RWPE2 (cell line): ENCODE measurements around the gene MTMR10.

ENCODE experiments used
- ATAC-seq: fragments of 200-7000 bp; cut with Tn5 transposase; 3 replicates; pipeline ENCODE4 v1.9.1; 2021; ENCODE audit warnings: low read depth
- DNase-seq: peaks from one replicate; pipeline ENCODE4 v3.0.0-alpha.2; 2020; ENCODE audit warnings: low spot score
- H3K27ac ChIP-seq: fragments of 450-650 bp; 2 replicates; pipeline ENCODE4 v1.5.1; 2017; ENCODE audit warnings: mild to moderate bottlenecking; ENCODE audit not compliant: poor library complexity, severe bottlenecking
- H3K27me3 ChIP-seq: fragments of 250-450 bp; sonication (Bioruptor Pico); 2 replicates; pipeline ENCODE4 v1.5.1; 2021; ENCODE audit warnings: mild to moderate bottlenecking, moderate library complexity; ENCODE audit not compliant: insufficient read depth, poor library complexity, severe bottlenecking
- H3K36me3 ChIP-seq: fragments of 250-450 bp; sonication (Bioruptor Pico); 2 replicates; pipeline ENCODE4 v1.5.1; 2020; ENCODE audit warnings: low read depth, mild to moderate bottlenecking, moderate library complexity
- H3K4me1 ChIP-seq: fragments of 250-450 bp; sonication (Bioruptor Pico); 2 replicates; pipeline ENCODE4 v1.5.1; 2021; ENCODE audit warnings: mild to moderate bottlenecking, moderate library complexity; ENCODE audit not compliant: insufficient read depth, poor library complexity, severe bottlenecking
- H3K4me3 ChIP-seq: fragments of 250-450 bp; sonication (Bioruptor Pico); 2 replicates; pipeline ENCODE4 v1.5.1; 2021; ENCODE audit warnings: mild to moderate bottlenecking, moderate library complexity; ENCODE audit not compliant: severe bottlenecking
- H3K9me3 ChIP-seq: fragments of 250-450 bp; sonication (Bioruptor Pico); 2 replicates; pipeline ENCODE4 v1.5.1; 2021; ENCODE audit warnings: mild to moderate bottlenecking, moderate library complexity; ENCODE audit not compliant: severe bottlenecking
- CTCF ChIP-seq: fragments of 450-650 bp; IDR thresholded peaks from one replicate; pipeline ENCODE4 v1.5.1; 2017; ENCODE audit warnings: mild to moderate bottlenecking, moderate library complexity; ENCODE audit not compliant: poor library complexity, severe bottlenecking

MTMR10 gene

GRCh38 chr15:31021067-31021665 lies 29.7 kb upstream of the MTMR10 start:
- Histone ChIP-seq H3K4me3 (no peak overlapping the region), H3K4me1 (peaks cover 35% of the 10 kb centered on the region), H3K9me3 (no peaks in the 10 kb centered on the region), H3K36me3 (no peaks in the 10 kb centered on the region), H3K27me3 (no peaks in the 10 kb centered on the region), H3K27ac (no peak overlapping the region)
- no peak for TF ChIP-seq CTCF
- ATAC-seq (no peak), DNase-seq (no peak)

- no peak for TF ChIP-seq CTCF
These were observed 29.1 kb upstream of the MTMR10 start for GRCh38 chr15:31020542-31020941.

GRCh38 chr15:31019986-31020385 lies 28.6 kb upstream of the MTMR10 start:
- ATAC-seq (no peak), DNase-seq (no peak)
- no peak for TF ChIP-seq CTCF
- peaks cover 33% of the 10 kb centered on the region for H3K4me1 ChIP-seq
- H3K4me3 ChIP-seq: no peak overlapping the region
- H3K9me3 ChIP-seq: no peaks in the 10 kb centered on the region
- no peak overlapping the region for H3K27ac ChIP-seq
- no peaks in the 10 kb centered on the region for H3K27me3 ChIP-seq
- H3K36me3 ChIP-seq: no peaks in the 10 kb centered on the region

More at GRCh38 chr15:31020542-31020941, 29.1 kb upstream of the MTMR10 start:
- no peaks in the 10 kb centered on the region for H3K9me3 ChIP-seq
- no peak overlapping the region for H3K27ac ChIP-seq
- DNase-seq (no peak), ATAC-seq (no peak)
- no peaks in the 10 kb centered on the region for H3K27me3 ChIP-seq
- no peak overlapping the region for H3K4me3 ChIP-seq
- H3K36me3 ChIP-seq: no peaks in the 10 kb centered on the region
- peaks cover 35% of the 10 kb centered on the region for H3K4me1 ChIP-seq

- no peak overlapping the region for H3K4me3 ChIP-seq
- H3K36me3 ChIP-seq: no peaks in the 10 kb centered on the region
- no peak for TF ChIP-seq CTCF
- DNase-seq (no peak), ATAC-seq (no peak)
- peaks cover 4% of the 10 kb centered on the region for H3K9me3 ChIP-seq
- H3K27ac ChIP-seq: peak overlapping the region; percentile 1
- no peaks in the 10 kb centered on the region for H3K27me3 ChIP-seq
- peaks cover 8% of the 10 kb centered on the region for H3K4me1 ChIP-seq
These were observed 25.9 kb upstream of the MTMR10 start for GRCh38 chr15:31017311-31017710.

- TF ChIP-seq CTCF: no peak
- peaks cover 8% of the 10 kb centered on the region for H3K4me1 ChIP-seq
- H3K4me3 ChIP-seq: no peak overlapping the region
- ATAC-seq (peak; percentile 84), DNase-seq (no peak)
- peaks cover 10% of the 10 kb centered on the region for H3K9me3 ChIP-seq
- H3K27ac ChIP-seq: peak overlapping the region; percentile 1
- no peaks in the 10 kb centered on the region for H3K36me3 ChIP-seq
- H3K27me3 ChIP-seq: no peaks in the 10 kb centered on the region
These were observed 25.1 kb upstream of the MTMR10 start for GRCh38 chr15:31016446-31016915.
